GM21723 (cell line): ENCODE data around the gene LRP1.

Experiments used
- ATAC-seq: cut with Tn5 transposase; IDR thresholded peaks from one replicate; pipeline ENCODE4 v1.9.1; 2021; ENCODE audit warnings: mild to moderate bottlenecking, moderate library complexity; ENCODE audit not compliant: unreplicated experiment

Gene LRP1

DNA sequence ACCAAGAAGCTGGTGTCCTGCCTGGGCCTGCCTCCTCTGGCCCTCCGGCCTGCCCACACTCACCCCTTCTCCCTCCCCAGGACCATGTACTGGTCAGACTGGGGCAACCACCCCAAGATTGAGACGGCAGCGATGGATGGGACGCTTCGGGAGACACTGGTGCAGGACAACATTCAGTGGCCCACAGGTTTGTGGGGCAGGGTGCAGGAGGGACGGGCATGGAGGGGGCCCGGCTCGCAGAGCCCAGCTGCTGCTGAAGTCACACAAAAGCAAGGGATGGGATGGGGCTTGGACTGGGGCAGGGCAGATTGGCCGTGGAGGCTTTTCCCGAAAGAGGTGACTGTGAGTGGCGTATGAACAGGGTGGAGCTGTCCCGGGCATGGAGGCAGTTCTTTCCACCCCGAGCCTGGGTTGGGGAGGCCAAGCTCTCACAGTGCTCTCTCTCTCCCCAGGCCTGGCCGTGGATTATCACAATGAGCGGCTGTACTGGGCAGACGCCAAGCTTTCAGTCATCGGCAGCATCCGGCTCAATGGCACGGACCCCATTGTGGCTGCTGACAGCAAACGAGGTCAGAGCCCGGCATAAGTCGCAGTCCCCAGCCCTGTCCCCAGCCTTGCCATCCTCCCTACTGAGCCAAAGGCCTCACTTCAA, 80.5 kb downstream of the LRP1 start:
- ATAC-seq = no peak

DNA sequence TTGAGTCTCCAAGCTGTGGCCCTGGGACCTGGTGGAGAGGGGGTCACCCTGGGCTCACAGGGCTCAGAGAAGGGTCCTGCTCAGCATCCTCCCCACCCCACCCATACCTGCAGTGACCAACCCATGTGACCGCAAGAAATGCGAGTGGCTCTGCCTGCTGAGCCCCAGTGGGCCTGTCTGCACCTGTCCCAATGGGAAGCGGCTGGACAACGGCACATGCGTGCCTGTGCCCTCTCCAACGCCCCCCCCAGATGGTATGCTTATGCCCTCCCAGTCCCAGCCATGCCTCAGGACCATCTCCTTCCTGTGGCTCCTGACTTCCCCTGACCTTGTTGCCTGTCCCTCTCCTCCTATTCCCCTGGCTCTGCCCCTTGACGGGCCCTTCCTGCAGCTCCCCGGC, 81.6 kb downstream of the LRP1 start:
- ATAC-seq = no peak

DNA sequence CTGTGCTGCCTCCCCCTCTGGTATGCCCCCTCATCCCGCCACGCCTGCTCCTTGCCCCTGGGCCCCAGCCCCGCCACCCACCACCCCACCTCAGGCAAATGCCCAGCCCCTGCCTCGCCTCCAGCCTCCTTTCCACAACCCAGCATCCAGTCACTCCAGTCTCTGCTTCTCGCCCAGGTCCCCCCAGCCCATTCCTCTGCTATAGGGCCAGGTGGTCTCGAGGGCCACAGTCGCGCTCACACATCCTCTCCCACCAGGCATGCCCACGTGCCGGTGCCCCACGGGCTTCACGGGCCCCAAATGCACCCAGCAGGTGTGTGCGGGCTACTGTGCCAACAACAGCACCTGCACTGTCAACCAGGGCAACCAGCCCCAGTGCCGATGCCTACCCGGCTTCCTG, 82.2 kb downstream of the LRP1 start:
- ATAC-seq = no peak

DNA sequence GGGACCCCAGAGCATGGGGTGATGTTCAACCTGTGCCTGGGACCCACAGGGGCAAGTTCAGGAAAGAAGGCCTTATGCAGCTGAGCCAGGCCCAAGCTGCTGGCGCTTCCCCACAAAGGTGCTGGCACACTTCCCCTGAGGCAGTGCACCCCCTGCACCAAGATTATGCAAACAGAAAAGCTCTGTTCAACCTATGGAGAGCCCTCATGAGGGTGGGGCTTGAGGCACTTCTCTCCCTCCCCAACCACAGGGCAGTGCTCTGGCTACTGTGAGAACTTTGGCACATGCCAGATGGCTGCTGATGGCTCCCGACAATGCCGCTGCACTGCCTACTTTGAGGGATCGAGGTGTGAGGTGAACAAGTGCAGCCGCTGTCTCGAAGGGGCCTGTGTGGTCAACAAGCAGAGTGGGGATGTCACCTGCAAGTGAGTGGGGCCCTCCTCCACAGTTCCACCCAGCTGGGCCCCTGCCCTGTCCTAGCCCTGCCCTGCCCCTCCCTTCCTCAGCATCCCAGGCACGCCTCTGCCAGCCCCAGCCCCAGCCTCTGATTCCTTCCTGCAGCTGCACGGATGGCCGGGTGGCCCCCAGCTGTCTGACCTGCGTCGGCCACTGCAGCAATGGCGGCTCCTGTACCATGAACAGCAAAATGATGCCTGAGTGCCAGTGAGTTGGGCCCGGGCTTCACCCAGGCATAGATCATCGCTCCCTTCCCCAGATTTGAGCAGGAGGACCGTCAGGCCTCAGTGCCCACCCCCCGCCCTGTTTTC, 82.8 kb downstream of the LRP1 start:
- no peak for ATAC-seq

DNA sequence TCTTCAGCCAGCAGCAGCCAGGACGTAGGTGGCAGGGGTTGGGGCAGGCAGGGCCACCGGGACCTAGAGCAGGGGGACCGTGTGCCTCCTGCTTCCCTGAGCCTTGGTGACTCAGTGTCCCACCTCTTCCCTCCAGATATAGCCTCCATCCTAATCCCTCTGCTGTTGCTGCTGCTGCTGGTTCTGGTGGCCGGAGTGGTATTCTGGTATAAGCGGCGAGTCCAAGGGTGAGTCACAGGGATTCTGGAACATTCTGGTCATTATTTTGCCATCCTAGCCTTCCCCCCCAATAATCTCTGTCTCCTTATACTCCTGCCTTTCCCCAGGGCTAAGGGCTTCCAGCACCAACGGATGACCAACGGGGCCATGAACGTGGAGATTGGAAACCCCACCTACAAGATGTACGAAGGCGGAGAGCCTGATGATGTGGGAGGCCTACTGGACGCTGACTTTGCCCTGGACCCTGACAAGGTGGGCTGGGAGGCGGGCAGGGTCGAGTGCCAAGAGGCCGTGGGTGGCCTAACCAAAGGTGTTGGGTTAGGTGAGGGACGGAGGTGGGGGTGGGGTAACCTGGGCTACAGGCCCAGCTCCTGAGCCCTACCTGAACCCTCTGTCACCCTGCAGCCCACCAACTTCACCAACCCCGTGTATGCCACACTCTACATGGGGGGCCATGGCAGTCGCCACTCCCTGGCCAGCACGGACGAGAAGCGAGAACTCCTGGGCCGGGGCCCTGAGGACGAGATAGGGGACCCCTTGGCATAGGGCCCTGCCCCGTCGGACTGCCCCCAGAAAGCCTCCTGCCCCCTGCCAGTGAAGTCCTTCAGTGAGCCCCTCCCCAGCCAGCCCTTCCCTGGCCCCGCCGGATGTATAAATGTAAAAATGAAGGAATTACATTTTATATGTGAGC, 83.8 kb downstream of the LRP1 start:
- no peak for ATAC-seq

DNA sequence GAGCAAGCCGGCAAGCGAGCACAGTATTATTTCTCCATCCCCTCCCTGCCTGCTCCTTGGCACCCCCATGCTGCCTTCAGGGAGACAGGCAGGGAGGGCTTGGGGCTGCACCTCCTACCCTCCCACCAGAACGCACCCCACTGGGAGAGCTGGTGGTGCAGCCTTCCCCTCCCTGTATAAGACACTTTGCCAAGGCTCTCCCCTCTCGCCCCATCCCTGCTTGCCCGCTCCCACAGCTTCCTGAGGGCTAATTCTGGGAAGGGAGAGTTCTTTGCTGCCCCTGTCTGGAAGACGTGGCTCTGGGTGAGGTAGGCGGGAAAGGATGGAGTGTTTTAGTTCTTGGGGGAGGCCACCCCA, 84.4 kb downstream of the LRP1 start:
- ATAC-seq = no peak

DNA sequence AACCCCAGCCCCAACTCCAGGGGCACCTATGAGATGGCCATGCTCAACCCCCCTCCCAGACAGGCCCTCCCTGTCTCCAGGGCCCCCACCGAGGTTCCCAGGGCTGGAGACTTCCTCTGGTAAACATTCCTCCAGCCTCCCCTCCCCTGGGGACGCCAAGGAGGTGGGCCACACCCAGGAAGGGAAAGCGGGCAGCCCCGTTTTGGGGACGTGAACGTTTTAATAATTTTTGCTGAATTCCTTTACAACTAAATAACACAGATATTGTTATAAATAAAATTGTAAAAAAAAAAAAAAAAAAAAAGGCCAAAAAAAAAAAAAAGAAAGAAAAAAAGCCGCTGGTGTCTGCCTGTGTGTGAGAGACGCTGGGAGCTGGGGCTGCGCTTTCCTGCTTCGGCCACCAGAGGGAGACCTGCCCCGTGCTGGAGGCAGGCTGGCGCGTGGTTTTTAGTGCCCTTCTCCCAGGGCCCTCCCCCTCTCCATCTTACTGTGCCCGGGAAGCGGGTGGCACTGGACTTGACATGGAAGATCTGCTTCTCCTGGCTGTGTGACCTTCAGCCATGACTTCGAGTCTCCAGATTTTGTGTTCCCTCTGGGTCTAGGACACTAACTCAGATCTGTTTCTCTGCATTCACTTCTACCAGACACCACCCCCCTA, 84.9 kb downstream of the LRP1 start:
- ATAC-seq = peak; percentile 44

DNA sequence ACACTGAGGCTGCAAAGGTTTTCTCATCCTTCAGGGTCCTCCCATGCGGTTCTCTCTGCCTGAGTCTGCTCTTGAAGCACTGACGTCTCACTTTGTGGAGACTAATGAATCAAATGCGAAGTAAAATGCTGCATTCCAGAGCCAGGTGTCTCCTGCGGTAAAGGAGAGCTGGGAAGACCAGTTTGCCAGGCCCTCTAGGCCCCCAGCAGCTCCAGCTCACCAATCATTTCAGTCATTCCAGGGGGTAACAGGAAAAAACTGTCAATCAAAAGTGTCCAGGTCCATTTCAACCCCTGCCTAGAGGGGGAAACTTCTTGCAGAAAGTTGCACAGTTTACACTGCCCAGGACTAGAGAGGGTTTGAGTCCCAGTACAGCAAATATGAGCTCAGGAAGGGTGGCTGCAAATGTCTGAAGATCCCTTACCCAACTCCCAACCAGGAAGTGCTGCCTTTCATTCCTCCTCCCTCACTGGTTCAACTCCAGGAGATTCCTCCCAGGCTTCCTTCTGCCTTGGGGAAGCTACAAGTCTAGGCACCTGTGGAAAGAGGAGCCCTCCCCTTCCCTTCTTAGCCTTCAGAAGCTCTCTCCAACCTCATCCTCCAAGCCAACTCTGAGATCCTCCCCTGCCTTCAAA, 85.6 kb downstream of the LRP1 start:
- ATAC-seq = no peak

DNA sequence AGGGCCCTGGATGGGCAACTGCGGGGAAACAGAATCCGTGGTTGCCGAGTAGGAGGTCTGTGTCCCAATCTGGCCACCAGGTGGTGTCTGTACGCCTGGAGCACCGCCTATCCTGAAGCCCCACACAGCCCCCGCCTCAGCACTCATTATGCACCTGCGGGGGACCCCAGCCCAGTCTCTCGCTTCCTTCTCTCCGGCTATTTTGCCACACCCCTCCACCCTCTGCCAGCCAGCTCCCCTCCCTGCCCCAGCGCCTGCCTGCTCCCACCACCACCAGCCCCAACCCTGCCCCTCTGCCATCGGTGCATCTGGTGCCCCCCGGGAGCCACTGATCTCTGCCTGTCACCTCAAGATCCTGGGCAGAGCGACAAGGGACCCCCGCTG, 86.1 kb downstream of the LRP1 start:
- peak; percentile 37 for ATAC-seq

DNA sequence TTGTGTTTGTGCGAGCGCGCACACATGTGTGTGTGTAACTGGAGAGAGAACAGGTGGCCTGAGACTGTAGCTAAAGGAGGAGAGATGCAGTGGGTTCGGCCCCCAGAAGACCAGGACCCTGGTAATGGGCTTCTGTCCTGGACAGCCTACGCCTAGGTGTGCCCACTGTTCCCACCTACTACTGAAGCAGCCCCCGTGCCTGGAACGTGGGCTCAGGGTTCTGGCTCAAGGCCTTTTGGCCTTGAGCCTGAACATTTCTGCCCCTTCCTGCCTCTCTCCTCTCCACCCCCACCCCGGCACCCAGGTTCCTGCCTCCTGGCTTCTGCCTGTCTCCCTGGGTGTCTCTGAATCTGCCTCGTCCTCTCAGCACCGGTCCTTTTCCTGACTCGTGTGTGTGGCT, 86.8 kb downstream of the LRP1 start:
- no peak for ATAC-seq

DNA sequence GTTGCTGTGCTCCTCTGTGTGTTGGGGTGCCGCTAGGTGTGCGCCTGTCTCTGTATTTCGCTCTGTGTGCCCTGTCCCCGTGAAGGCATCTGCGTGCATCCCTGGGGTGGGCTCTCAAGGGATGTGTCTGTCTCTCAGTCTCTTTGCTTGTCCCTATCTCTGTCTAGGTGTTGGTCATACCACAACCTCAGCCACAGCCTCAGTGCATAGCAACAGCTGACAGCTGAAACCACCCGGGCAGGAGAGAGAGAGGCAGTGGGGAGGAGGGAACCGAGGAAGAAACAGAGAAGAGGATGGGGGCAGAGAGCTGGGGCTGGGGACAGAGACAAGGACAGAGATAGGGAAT, 87.4 kb downstream of the LRP1 start:
- no peak for ATAC-seq

DNA sequence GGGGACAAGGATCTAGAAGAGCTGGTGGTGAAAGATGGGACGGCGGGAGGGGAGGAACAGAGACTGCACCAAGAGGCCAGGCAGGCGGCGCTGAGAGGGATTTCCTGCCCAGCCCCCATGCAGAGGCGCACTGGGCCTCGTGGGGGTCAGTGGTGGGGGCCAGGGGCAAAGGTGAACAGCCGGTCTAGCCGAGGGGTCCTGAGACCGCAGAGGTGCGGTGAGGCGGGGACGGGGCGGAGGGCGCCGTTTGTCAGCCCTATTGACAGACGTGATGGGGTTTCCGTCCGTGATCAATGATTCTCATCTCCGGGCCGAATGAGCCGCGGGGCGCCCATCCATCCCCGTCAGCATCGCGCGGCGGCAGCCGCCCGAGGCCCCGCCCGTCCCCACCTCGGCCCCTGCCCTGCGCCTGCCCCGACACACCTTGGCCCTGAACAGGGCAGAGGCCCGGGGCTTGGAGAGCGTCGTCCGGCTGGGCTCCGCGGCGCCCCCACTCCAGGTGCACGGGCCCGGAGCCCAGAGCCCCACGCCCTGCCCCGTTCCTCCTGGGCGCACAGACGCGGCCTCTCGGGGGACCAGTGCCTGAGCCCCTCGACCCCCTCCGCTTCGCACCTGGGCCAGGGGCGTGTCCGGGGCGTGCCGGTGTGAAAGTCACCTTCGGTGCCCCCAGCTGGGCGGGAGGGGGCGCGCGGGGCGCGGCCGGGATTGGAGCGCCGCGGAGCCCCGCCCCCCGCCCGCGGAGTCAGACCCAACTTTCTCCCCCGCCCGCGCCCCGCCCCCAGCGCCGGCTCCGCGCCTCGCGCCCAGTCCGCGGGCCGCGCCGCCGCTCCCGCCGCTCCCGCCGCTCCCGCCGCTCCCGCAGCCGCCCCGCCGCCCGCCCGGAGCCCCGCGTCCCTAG, 88.0 kb downstream of the LRP1 start, which contains the start of gene NXPH4:
TSS of gene NXPH4 (plus strand) at position 781 of the 898 bp plus-strand sequence. CDS start 176 bp downstream, outside the sequence.
- ATAC-seq = no peak

DNA sequence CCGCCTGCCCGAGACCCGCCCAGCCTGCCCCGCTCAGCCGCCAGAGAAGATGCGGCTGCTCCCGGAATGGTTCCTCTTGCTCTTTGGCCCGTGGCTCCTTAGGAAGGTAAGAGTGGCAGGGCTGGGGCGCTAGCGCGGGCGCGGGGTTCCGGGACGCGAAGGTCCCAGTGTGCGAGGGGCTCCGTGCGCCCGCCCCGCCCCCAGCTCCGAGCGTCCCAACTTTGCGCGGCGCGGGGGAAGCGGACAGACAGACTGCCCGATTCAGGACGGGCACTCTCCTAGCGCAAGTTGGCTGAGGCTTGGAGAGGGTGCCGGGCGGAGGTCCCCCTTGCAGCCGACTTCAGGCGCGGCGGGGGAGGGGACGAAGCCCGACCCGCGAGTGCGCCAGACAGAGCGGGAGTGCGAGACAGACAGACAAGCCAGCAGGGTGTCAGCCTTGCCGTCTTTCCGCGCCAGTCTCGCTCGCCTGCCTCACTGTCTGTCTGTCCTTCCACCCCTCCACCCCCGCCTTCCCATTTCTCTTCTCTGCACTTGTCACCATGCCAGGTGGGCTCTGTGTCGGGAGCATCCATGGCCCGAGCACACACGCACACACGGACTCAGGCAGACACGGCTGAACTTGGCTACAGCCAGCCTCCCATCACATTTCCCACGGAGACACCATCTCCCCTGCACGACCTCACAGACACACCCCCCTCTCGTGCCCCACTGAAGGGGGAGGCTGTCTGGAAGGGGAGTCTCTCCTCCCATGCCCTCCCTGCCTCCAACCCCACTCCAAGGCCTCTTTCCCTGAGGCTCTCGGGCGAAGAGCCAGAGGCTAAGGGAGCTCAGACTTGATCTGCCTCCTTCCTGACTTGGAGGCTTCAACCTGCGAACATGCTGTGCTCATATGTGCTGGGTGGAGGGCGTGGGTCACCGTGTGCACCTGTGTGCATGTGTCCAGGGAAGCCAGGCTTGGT, 88.9 kb downstream of the LRP1 start:
- ATAC-seq = no peak

DNA sequence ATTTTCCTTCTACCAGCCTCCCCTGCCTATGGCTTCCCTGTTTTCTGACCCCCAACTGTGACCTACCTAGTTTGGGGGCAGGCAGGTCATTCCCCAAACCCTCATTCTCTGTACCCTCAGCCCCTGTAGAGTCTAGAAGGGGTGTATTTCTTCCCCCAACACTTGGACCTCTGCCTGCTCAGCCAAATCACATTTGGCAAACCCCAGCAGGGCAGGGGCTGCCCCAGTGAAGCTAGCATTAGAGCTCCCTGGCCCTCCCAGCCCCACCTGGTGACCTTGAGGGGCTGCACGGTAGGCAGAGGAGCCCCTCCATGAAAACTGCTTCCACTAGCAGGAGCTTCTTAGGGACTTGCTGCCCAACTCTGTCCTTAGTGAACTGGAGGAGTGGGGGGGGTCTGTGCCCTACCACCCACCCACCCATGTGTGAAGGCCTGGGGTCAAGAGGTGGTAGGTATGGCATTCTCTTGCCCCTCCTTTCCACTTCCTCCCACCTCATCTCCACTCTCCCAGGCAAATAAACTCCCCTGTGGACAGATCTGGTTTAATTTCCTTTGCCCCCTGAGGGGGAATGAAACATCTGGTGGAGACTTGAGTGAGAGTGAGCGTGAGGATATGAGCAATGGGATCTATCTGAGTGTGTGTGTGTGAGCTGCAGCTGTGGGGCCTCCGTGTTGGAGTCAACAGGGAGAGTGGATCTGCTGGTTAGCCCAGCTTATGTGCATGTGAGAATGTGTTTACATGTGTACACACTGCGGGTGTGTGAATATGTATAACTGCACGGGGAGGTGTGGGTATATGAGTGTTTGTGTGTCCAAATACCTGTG, 90.0 kb downstream of the LRP1 start:
- no peak for ATAC-seq

DNA sequence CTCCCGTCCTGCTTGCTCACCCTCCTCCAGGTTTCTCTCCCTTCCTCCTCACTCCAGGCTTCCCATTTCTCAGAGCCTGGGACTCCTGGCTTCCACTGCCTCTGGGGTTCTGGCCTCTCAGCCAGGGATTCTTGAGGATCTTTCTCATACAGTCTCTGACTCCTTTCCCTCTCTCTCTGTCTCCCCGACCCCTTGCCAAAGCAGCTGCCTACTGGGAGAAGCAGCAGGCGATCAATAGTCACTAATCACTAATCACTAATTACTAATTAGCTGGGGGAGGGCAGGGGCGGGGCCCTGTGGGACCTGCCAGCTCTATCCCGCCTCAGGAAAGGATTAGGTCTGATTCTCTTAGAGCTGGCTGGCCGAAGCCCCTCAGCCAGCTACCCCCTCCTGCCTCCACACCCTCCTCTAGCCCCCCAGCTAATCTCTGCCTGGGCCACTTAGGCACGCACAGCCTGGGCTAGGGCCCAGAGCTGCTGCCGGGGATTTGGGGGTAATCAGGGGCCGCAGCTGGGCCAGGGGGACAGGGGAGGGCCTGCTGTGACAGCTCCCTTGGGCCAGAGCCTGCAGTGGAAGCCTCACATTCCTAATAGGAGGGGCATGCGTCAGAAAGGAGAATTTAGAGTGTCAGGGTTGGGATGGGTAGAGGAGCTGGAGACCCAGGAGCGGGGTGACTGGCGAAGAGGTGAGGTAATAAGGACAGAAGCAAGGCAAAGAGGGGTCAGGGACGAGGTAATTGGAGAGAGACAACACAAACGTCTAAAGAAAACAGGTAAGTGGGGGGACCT, 91.1 kb downstream of the LRP1 start:
- no peak for ATAC-seq

DNA sequence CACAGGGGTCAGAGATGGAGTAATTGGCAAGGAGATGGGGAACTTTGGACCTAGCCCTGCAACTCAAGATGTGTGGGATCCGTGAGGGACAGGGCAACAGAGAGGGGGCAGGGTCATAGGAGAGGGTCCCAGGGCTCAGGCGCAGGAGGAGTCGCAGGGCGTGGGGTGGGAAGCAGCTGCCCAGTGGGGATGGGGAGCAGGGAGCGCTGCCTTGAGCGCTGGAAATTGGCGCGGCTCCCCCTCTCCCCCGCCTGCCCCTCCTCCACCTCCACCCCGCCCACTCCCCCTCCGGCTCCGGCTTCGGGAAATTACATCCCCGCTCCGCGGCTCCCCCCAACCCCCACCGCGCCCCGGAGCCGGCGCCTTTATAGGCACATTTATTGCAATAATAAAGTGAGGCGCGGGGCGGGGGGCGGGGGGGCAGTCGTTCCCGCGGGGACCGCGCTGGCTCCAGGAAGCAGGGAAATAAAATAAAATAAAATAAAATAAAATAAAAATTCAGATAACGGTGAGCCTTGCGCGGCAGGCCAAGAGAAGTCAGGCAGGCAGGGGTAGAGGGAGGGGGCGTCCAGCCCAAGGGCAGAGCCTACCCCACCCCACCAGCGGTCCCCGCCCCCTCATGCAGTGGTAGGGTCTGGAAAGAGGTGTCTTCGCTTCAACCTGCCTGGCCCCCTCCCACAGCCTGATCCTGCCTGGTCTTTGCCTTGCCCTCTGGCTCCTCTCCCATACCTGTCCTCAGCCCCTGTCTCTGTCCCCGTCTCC, 91.9 kb downstream of the LRP1 start:
- no peak for ATAC-seq
